ENCODE results near the gene TMEM97.
"Not testable (repeated sequence)": the region's sequence is repeated elsewhere in the genome, so short reads cannot be mapped to it uniquely, and the experiment has no call there.

Gene TMEM97

DNA sequence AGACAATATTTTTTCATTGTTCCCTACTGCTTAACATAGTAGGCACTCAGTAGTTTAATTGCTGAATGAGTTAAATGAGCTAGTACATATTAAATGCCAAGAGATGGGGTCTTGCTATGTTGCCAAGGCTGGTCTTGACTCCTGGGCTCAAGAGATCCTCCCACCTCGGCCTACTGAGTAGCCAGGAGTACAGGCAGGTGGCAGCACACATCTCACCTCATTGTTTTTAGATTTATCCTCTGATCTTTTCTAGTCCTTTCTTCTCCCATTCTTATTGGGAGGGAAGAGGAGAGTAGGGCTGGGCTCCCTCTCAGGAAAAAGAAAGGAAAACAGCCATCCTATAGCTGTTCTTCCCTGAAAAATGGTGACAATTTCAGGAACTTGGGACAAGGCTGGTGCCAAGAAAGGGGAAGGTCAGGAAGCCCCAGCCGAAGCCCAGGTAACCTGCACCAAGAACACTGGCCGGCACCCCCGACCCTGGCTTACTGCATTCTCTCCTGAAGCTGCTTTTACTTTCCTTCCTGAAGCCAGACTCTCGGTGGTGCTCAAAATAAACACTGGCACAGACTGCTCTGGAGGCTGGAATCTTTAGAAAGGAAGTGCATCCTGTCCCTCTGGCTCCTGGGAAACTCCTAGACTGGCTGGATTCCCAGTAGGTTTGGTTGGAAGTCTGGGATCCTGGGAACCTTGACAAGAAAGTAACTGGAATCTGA, 19.2 kb downstream of the TMEM97 start:
- Histone ChIP-seq H3K4me1 (ENCODE audit: insufficient read depth, low read length) (peaks cover 13% of the 10 kb centered on the region), H3K9me3 (ENCODE audit: control insufficient read depth, insufficient read depth, low read length) (no peaks in the 10 kb centered on the region), H3K9ac (ENCODE audit: low read depth, low read length) (no peak overlapping the region), H3K36me3 (ENCODE audit: insufficient read depth, low read length) (no peaks in the 10 kb centered on the region)

DNA sequence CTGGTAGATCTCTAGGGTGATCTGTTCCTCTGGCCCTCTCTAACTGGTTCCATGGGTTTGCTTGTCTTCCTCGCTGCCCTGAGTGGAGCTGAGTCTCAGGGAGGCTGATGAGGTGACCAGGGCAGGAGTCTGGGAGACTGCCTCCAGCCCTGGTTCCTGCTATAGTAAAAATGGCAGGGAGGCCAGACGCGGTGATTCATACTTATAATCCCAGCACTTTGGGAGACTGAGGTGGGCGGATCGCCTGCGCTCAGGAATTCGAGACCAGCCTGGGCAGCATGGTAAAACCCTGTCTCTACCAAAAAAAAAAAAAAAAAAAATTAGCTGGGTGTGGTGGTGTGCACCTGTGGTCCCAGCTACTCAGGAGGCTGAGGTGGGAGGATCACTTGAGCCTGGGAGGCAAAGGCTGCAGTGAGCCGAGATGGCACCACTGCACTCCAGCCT, 19.8 kb downstream of the TMEM97 start:
- H3K36me3 ChIP-seq (ENCODE audit: insufficient read depth, low read length); H3K9ac ChIP-seq (ENCODE audit: low read depth, low read length); H3K9me3 ChIP-seq (ENCODE audit: control insufficient read depth, insufficient read depth, low read length): not testable (repeated sequence)
- H3K4me1 ChIP-seq (ENCODE audit: insufficient read depth, low read length): peaks cover 13% of the 10 kb centered on the region

DNA sequence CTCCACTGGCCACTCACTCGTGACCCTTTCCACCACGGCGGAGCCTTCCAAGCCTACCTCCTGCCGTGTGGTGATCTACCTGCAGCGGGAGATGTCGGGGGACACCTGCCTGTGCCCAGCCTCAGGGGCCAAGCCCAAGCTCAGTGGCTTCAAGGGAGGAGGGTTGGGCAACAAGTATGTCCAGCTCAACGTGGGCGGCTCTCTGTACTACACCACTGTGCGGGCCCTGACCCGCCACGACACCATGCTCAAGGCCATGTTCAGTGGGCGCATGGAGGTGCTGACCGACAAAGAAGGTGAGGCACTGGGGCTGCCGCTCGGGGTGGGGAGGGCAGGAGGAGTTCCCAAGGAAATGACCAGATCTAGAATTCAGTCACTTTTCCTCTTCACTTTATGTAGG, 20.4 kb downstream of the TMEM97 start:
- no peaks in the 10 kb centered on the region for H3K9me3 ChIP-seq (ENCODE audit: control insufficient read depth, insufficient read depth, low read length)
- no peak overlapping the region for H3K9ac ChIP-seq (ENCODE audit: low read depth, low read length)
- H3K4me1 ChIP-seq (ENCODE audit: insufficient read depth, low read length): peaks cover 9% of the 10 kb centered on the region
- H3K36me3 ChIP-seq (ENCODE audit: insufficient read depth, low read length): 0 out of 2 replicates have a peak, but pooled peaks cover under 1% of the 10 kb centered on the region

DNA sequence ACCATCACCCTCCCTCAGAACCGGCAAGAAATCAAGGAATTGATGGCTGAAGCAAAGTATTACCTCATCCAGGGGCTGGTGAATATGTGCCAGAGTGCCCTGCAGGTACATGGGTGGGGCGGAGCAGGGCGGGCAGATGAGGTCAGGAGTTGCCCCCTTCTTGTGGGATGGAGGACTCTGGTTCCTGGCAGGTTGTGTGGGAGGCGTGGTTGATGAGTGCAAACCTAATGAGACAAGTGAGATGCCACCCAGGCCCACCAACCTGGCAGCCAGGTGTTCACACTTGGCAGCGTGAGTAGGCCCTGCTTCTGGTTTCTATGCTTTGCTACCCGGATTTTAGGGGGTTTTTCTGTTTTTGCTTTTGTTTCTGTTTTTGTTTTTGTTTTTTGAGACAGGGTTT, 21.4 kb downstream of the TMEM97 start:
- peaks cover 7% of the 10 kb centered on the region; the same call in 1 of the 2 replicates for H3K4me1 ChIP-seq (ENCODE audit: insufficient read depth, low read length)
- H3K36me3 ChIP-seq (ENCODE audit: insufficient read depth, low read length): peaks cover 6% of the 10 kb centered on the region; the same call in 1 of the 2 replicates
- H3K9me3 ChIP-seq (ENCODE audit: control insufficient read depth, insufficient read depth, low read length): no peaks in the 10 kb centered on the region
- H3K9ac ChIP-seq (ENCODE audit: low read depth, low read length): no peak overlapping the region

DNA sequence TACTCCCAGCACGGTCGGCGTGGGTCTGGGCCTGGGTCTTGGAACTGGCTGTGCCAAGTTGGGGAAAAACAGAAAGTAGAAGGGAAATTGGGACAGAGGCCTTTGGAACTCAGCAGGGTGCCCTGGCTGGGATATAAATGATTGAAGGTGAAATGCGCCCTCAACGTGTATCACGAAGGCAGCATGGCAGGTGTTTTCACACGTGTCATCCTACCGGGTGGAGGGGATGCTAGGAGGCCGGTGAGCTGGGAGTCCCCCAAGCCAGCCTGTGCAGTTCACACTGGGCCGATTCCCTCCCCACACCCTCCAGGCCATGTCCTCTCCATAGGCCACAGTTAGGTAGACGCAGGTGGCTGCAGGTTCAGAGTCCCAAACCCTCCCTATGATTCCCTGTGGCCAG, 22.5 kb downstream of the TMEM97 start:
- Histone ChIP-seq H3K9ac (ENCODE audit: low read depth, low read length) (no peak overlapping the region), H3K36me3 (ENCODE audit: insufficient read depth, low read length) (peaks cover 14% of the 10 kb centered on the region), H3K9me3 (ENCODE audit: control insufficient read depth, insufficient read depth, low read length) (no peaks in the 10 kb centered on the region), H3K4me1 (ENCODE audit: insufficient read depth, low read length) (peaks cover 16% of the 10 kb centered on the region; the same call in 1 of the 2 replicates)

DNA sequence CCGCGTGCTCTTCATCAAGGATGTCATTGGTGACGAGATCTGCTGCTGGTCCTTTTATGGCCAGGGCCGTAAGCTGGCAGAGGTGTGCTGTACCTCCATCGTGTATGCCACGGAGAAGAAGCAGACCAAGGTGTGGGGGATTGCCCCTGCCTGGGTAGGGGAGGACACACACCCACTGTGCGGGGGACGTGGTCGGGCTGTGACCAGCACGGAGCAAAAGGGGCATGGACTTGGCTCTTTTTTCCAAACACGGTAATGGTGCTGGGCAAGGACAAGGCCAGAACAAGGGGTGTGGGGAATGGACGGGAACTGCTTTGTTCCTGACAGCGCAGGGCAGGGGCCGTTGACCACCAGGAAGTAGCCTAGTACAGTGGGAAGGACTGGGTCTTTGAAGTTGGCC, 23.3 kb downstream of the TMEM97 start:
- peaks cover 15% of the 10 kb centered on the region; the same call in 1 of the 2 replicates for H3K4me1 ChIP-seq (ENCODE audit: insufficient read depth, low read length)
- no peaks in the 10 kb centered on the region for H3K9me3 ChIP-seq (ENCODE audit: control insufficient read depth, insufficient read depth, low read length)
- peaks cover 18% of the 10 kb centered on the region for H3K36me3 ChIP-seq (ENCODE audit: insufficient read depth, low read length)
- H3K9ac ChIP-seq (ENCODE audit: low read depth, low read length): no peak overlapping the region

DNA sequence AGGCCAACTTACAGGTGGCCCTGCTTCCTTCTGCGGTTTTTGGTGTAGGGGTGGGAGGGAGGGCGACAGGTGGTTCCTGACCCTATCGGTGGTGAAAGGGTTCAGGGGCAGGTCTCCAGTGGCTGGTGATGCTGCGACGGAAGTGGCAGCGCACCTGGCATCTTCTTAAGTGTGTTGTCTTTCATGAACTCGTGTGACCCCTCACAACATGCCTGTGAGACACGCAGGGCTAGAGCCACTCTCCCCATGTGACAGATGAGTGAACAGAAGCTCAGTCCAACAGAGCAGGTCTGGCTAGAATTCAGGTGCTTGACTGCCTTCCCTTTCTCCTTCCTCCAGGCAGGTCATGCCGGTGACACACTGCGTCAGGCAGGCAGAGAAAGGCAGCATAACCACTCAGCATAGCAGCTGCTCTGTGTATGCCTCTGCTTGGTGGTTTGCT, 24.5 kb downstream of the TMEM97 start:
- H3K9ac ChIP-seq (ENCODE audit: low read depth, low read length): no peak overlapping the region
- H3K9me3 ChIP-seq (ENCODE audit: control insufficient read depth, insufficient read depth, low read length): no peaks in the 10 kb centered on the region
- peaks cover 27% of the 10 kb centered on the region for H3K36me3 ChIP-seq (ENCODE audit: insufficient read depth, low read length)
- H3K4me1 ChIP-seq (ENCODE audit: insufficient read depth, low read length): peaks cover 19% of the 10 kb centered on the region; the same call in 1 of the 2 replicates

DNA sequence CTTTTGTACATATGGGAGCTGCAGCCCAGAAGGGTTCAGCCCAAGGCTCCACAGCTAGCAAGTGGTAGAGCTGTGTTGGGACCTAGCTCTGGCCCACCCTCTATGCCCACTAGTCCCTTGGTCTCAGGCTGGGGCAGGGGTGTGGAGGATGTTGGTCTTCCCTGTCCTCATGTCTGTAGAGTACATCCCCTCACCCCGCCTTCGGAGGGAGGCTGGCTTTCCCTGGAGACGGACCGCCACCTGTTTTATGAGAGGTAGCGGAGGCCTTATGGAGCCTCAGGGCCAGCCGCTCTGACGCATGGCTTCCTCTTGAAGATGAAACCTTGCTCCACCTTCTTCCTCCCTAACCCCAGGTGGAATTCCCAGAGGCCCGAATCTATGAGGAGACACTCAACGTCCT, 25.0 kb downstream of the TMEM97 start:
- Histone ChIP-seq H3K9me3 (ENCODE audit: control insufficient read depth, insufficient read depth, low read length) (no peaks in the 10 kb centered on the region), H3K9ac (ENCODE audit: low read depth, low read length) (no peak overlapping the region), H3K36me3 (ENCODE audit: insufficient read depth, low read length) (peaks cover 27% of the 10 kb centered on the region), H3K4me1 (ENCODE audit: insufficient read depth, low read length) (peaks cover 19% of the 10 kb centered on the region; the same call in 1 of the 2 replicates)

DNA sequence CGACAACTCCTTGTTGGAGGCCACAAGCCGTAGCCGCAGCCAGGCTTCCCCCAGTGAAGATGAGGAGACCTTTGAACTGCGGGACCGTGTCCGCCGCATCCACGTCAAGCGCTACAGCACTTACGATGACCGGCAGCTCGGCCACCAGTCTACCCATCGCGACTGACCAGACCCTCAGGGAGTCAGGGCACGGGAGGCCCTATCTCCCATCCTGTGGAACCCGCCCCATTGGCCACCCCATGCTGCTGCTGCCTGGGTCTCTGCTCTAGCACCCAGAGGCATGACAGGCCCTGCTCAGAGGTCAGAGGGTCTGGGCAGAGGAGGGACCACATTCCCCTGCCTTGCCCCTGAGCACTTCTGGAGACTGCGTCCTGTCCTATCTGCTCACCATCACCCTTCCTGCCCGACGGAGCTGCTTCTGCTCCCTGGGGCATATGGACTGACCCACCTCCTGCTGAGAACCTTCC, 25.5 kb downstream of the TMEM97 start:
- Histone ChIP-seq H3K36me3 (ENCODE audit: insufficient read depth, low read length) (peaks cover 27% of the 10 kb centered on the region), H3K4me1 (ENCODE audit: insufficient read depth, low read length) (peaks cover 19% of the 10 kb centered on the region; the same call in 1 of the 2 replicates), H3K9ac (ENCODE audit: low read depth, low read length) (no peak overlapping the region), H3K9me3 (ENCODE audit: control insufficient read depth, insufficient read depth, low read length) (no peaks in the 10 kb centered on the region)

DNA sequence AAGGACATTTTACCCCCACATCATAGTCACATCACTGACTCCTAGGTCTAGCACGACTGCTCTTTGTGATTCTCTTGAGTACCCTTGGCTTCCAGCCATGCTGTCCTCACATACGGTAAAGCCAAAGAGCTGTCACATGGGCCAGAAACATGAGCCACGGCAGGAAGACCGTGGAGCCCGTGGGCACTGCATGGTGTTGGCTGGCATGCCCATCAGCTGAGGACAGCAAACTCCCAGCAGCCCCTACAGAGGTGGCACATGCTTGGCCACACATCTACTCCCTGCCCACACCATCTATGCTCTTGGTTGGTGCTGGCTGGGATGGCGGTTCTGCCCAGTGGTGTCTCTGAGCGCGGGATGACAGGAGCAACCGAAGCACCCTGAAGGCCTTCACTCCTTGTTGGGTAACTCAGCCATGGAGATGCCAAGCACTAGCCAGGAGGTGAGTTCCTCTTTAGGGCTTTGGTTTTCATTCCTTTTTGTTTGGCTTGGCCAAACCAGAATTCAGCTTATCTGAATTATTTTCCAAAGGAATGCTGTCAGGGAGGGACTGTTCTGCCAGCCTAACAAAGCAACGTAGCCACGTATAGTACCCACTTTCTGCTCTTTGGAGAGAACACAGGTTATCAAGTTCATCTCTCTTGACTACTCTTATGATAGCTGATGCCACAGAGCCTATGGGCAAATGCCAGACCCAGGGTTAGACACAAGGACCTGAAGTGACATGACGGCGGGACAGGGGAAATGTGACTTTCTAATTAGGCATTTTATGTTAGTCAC, 26.6 kb downstream of the TMEM97 start:
- Histone ChIP-seq H3K9me3 (ENCODE audit: control insufficient read depth, insufficient read depth, low read length) (no peaks in the 10 kb centered on the region), H3K36me3 (ENCODE audit: insufficient read depth, low read length) (peaks cover 27% of the 10 kb centered on the region), H3K9ac (ENCODE audit: low read depth, low read length) (no peak overlapping the region), H3K4me1 (ENCODE audit: insufficient read depth, low read length) (peaks cover 19% of the 10 kb centered on the region; the same call in 1 of the 2 replicates)

DNA sequence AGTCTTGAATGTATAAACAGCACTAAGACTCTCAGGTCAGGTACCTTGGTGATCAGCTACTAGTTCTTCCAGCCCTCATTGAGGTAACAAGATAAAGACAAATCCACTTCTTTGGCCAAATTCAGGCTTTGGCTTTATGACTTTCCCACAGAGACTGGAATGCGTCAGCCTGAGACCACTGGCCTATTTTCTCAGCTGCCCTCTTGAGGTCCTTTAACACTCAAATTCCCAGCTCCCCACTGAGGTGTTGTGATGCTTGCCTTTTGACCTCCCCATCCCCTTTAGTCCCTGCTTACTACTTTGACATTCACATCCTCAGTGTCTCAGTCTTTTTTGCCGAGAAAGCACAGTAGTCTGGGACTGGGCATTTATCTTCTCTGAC, 27.2 kb downstream of the TMEM97 start:
- H3K9ac ChIP-seq (ENCODE audit: low read depth, low read length): no peak overlapping the region
- H3K4me1 ChIP-seq (ENCODE audit: insufficient read depth, low read length): peaks cover 19% of the 10 kb centered on the region; the same call in 1 of the 2 replicates
- H3K9me3 ChIP-seq (ENCODE audit: control insufficient read depth, insufficient read depth, low read length): no peaks in the 10 kb centered on the region
- peaks cover 32% of the 10 kb centered on the region for H3K36me3 ChIP-seq (ENCODE audit: insufficient read depth, low read length)

DNA sequence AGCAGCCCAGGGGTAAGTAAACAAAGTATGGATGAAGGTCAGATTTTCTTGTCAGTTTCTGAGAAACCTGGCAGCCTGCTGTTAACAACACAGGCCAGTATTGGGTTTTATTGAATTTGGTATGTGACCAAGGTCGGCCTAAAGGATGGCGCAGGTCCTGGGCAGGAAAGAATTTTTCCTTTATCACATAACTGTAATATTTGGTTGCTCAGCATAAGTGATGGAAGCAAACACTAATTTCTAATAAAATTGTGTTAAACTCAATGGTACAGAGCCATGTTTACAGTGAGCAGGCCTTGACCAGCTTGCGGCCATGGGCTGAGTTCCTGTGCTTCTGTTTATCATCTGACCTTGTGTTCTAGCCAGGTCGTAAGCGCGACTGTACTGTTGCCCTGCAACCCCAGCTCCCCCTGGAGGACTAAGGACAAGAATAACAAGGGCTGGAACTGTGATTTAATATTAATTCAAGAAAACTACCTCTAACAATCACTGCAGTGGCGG, 27.8 kb downstream of the TMEM97 start:
- H3K9me3 ChIP-seq (ENCODE audit: control insufficient read depth, insufficient read depth, low read length): no peaks in the 10 kb centered on the region
- H3K36me3 ChIP-seq (ENCODE audit: insufficient read depth, low read length): peaks cover 35% of the 10 kb centered on the region
- H3K4me1 ChIP-seq (ENCODE audit: insufficient read depth, low read length): peaks cover 19% of the 10 kb centered on the region; the same call in 1 of the 2 replicates
- no peak overlapping the region for H3K9ac ChIP-seq (ENCODE audit: low read depth, low read length)

DNA sequence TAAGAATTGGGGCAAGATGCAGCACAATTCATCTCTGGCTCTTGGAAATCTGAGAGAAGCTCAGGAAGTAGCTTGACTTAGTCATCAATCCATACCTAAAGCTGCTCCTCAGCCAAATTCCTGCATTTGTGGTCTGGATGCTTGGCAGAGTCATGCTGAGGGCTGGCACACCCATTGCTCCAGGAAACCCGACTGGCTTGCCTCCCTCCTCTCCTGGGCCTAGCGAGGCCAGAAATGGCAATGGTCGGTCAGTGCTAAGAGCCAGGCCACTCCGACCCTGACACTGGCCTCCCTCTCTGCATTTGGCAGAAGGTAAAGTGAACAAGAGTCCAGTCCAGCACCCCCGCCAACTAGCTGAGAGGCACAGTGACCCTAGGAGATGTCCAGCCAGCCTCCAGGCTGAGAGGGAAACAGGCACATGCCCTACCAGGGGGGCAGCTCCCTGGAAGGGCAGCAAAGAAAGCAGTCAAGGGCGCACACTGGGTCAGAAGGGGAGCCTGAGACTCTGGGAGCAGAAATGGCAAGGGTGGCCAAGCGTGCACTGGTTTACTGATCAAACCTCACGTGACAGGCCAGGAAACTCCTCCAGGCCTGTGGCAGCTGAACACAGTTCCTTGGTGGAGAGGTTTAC, 28.4 kb downstream of the TMEM97 start:
- H3K9ac ChIP-seq (ENCODE audit: low read depth, low read length): no peak overlapping the region
- H3K36me3 ChIP-seq (ENCODE audit: insufficient read depth, low read length): peaks cover 36% of the 10 kb centered on the region

DNA sequence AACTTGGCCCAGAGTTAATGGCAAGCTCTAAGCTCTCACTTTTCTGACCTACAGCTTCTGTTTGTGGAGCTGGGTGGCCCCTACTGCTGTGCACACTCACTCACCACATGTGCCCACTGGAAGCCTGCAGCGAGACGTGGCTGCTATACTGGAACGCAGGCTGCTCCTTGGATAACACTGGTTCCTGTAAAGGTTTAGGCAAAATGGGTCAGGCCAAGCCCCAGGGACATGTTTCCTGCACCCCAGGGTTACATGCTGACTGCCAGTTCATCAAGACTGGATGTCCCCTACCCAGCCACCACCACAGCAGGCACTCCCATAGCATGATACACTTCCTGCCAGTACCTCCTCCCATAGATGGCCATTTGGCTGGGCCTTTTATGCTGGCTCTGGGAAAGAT, 30.0 kb downstream of the TMEM97 start:
- Histone ChIP-seq H3K4me1 (ENCODE audit: insufficient read depth, low read length) (peaks cover 19% of the 10 kb centered on the region; the same call in 1 of the 2 replicates), H3K9ac (ENCODE audit: low read depth, low read length) (no peak overlapping the region), H3K36me3 (ENCODE audit: insufficient read depth, low read length) (peaks cover 44% of the 10 kb centered on the region), H3K9me3 (ENCODE audit: control insufficient read depth, insufficient read depth, low read length) (no peaks in the 10 kb centered on the region)

More for the DNA sequence above, 28.4 kb downstream of the TMEM97 start:
- peaks cover 19% of the 10 kb centered on the region; the same call in 1 of the 2 replicates for H3K4me1 ChIP-seq (ENCODE audit: insufficient read depth, low read length)
- no peaks in the 10 kb centered on the region for H3K9me3 ChIP-seq (ENCODE audit: control insufficient read depth, insufficient read depth, low read length)
